HepG2 (cell line): Measurements from ENCODE around the gene TSHZ2. TPM values are rescaled to one million over a fixed set of nuclear protein-coding genes. Genes with fewer than 3 reads are reported as not detected.

ENCODE experiments used
- CENPBD1 ChIP-seq: sonication (generic); formaldehyde crosslinking; IDR thresholded peaks from 2 replicates; pipeline ENCODE4 v1.8.0; 2022; ENCODE audit warnings: missing genetic modification reagents, low read depth, mild to moderate bottlenecking, borderline replicate concordance
- CERS6 ChIP-seq: sonication (generic); formaldehyde crosslinking; IDR thresholded peaks from 2 replicates; pipeline ENCODE4 v1.5.0; 2020; ENCODE audit warnings: missing genetic modification reagents
- ETV5 ChIP-seq: IDR thresholded peaks from 2 replicates; pipeline ENCODE4 v1.6.1; 2018; ENCODE audit warnings: missing biosample characterization, missing genetic modification reagents, inconsistent platforms, borderline replicate concordance
- GRHL1 ChIP-seq: sonication (generic); formaldehyde crosslinking; conservative IDR thresholded peaks from 2 replicates; pipeline ENCODE4 v1.8.0; 2022; ENCODE audit warnings: missing genetic modification reagents
- HOXD1 ChIP-seq: sonication (generic); formaldehyde crosslinking; IDR thresholded peaks from 2 replicates; pipeline ENCODE4 v1.5.0; 2020; ENCODE audit warnings: missing genetic modification reagents
- KAT2B ChIP-seq: fragments of 150-350 bp; IDR thresholded peaks from 2 replicates; pipeline ENCODE4 v1.6.1; 2014; ENCODE audit warnings: low read depth, low read length, borderline replicate concordance
- MLLT10 ChIP-seq: sonication (generic); formaldehyde crosslinking; IDR thresholded peaks from 2 replicates; pipeline ENCODE4 v1.4.0; 2020; ENCODE audit warnings: missing genetic modification reagents
- PAWR ChIP-seq: sonication (generic); formaldehyde crosslinking; IDR thresholded peaks from 2 replicates; pipeline ENCODE4 v1.4.0; 2020; ENCODE audit warnings: missing genetic modification reagents, mild to moderate bottlenecking, borderline replicate concordance
- PPARG ChIP-seq: conservative IDR thresholded peaks from 2 replicates; pipeline ENCODE4 v1.6.1; 2016; ENCODE audit warnings: missing biosample characterization, missing genetic modification reagents
- ZFP82 ChIP-seq: sonication (generic); formaldehyde crosslinking; IDR thresholded peaks from 2 replicates; pipeline ENCODE4 v1.5.1; 2020; ENCODE audit warnings: mild to moderate bottlenecking, missing genetic modification reagents, borderline replicate concordance
- ZNF337 ChIP-seq: sonication (generic); formaldehyde crosslinking; IDR thresholded peaks from 2 replicates; pipeline ENCODE4 v1.5.1; 2020; ENCODE audit warnings: missing genetic modification reagents, low read depth, mild to moderate bottlenecking, borderline replicate concordance
- ZNF350 ChIP-seq: sonication (generic); formaldehyde crosslinking; IDR thresholded peaks from 2 replicates; pipeline ENCODE4 v1.4.0; 2020; ENCODE audit warnings: mild to moderate bottlenecking, low read depth, missing genetic modification reagents, borderline replicate concordance
- ZNF605 ChIP-seq: sonication (generic); formaldehyde crosslinking; IDR thresholded peaks from 2 replicates; pipeline ENCODE4 v1.8.0; 2022; ENCODE audit warnings: mild to moderate bottlenecking, missing genetic modification reagents
- ZNF670 ChIP-seq: sonication (generic); formaldehyde crosslinking; IDR thresholded peaks from 2 replicates; pipeline ENCODE4 v1.8.0; 2022; ENCODE audit warnings: mild to moderate bottlenecking, missing genetic modification reagents, borderline replicate concordance
- polyA plus RNA-seq, 8 experiments: library from polyadenylated mRNA; depleted of rRNA in 3 of 8; stranded (reverse) in 7 of 8; unstranded in 1 of 8; fragments of >200 nt; fragmentation: Illumina TruSeq in 4 of 8; extraction: Trizol in 4 of 8; gene quantifications; 2 replicates each; pipeline versions ENCODE4 v1.2.1 to v1.2.3, GENCODE V29; 2011 to 2016; ENCODE audit warnings: low read depth in 4 of 8, missing spikeins in 1 of 8, mixed read lengths in 1 of 8; ENCODE audit not compliant: insufficient read depth in 1 of 8
- total RNA-seq, 5 experiments: library from RNA; depleted of rRNA; stranded (reverse); fragments of >200 nt; fragmentation: Illumina TruSeq; extraction: Trizol; gene quantifications; 2 replicates each; pipeline ENCODE4 v1.2.3, GENCODE V29; 2016; ENCODE audit warnings: low read depth in 1 of 5
- TF ChIP-seq, protein P1 (sequence below): sonication (generic); formaldehyde crosslinking; IDR thresholded peaks from 2 replicates; pipeline ENCODE4 v1.9.0; 2021; ENCODE audit warnings: mild to moderate bottlenecking, missing genetic modification reagents
- TF ChIP-seq, protein P2 (sequence below): sonication (generic); formaldehyde crosslinking; IDR thresholded peaks from 2 replicates; pipeline ENCODE4 v1.5.0; 2020; ENCODE audit warnings: missing genetic modification reagents

The TSHZ2 gene
- total and polyA plus RNA-seq, 2 of the 13 experiments (the other 11 are each of a cell fraction or from before 2014, with no cell fraction given) = 0.01 TPM; not detected in 1

- TF ChIP-seq ZNF337 (CRISPR knock-in tag) (no peak; the same call in 1 of the 2 replicates), ETV5 (CRISPR knock-in tag) (peak; percentile 99), KAT2B (no peak), PPARG (peak; percentile 80; the same call in 1 of the 2 replicates), PAWR (CRISPR knock-in tag) (no peak), ZFP82 (CRISPR knock-in tag) (no peak), CENPBD1 (CRISPR knock-in tag) (no peak), GRHL1 (CRISPR knock-in tag) (no peak), CERS6 (CRISPR knock-in tag) (no peak), ZNF350 (CRISPR knock-in tag) (peak; percentile 76), ZNF605 (CRISPR knock-in tag) (no peak), MLLT10 (CRISPR knock-in tag) (no peak), ZNF670 (CRISPR knock-in tag) (no peak), HOXD1 (CRISPR knock-in tag) (peak; percentile 77; the same call in 1 of the 2 replicates)
- TF ChIP-seq, protein P1, sequence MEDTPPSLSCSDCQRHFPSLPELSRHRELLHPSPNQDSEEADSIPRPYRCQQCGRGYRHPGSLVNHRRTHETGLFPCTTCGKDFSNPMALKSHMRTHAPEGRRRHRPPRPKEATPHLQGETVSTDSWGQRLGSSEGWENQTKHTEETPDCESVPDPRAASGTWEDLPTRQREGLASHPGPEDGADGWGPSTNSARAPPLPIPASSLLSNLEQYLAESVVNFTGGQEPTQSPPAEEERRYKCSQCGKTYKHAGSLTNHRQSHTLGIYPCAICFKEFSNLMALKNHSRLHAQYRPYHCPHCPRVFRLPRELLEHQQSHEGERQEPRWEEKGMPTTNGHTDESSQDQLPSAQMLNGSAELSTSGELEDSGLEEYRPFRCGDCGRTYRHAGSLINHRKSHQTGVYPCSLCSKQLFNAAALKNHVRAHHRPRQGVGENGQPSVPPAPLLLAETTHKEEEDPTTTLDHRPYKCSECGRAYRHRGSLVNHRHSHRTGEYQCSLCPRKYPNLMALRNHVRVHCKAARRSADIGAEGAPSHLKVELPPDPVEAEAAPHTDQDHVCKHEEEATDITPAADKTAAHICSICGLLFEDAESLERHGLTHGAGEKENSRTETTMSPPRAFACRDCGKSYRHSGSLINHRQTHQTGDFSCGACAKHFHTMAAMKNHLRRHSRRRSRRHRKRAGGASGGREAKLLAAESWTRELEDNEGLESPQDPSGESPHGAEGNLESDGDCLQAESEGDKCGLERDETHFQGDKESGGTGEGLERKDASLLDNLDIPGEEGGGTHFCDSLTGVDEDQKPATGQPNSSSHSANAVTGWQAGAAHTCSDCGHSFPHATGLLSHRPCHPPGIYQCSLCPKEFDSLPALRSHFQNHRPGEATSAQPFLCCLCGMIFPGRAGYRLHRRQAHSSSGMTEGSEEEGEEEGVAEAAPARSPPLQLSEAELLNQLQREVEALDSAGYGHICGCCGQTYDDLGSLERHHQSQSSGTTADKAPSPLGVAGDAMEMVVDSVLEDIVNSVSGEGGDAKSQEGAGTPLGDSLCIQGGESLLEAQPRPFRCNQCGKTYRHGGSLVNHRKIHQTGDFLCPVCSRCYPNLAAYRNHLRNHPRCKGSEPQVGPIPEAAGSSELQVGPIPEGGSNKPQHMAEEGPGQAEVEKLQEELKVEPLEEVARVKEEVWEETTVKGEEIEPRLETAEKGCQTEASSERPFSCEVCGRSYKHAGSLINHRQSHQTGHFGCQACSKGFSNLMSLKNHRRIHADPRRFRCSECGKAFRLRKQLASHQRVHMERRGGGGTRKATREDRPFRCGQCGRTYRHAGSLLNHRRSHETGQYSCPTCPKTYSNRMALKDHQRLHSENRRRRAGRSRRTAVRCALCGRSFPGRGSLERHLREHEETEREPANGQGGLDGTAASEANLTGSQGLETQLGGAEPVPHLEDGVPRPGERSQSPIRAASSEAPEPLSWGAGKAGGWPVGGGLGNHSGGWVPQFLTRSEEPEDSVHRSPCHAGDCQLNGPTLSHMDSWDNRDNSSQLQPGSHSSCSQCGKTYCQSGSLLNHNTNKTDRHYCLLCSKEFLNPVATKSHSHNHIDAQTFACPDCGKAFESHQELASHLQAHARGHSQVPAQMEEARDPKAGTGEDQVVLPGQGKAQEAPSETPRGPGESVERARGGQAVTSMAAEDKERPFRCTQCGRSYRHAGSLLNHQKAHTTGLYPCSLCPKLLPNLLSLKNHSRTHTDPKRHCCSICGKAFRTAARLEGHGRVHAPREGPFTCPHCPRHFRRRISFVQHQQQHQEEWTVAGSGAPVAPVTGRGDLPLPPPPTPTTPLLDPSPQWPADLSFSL (CRISPR knock-in tag) = peak; percentile 100
- TF ChIP-seq, protein P2, sequence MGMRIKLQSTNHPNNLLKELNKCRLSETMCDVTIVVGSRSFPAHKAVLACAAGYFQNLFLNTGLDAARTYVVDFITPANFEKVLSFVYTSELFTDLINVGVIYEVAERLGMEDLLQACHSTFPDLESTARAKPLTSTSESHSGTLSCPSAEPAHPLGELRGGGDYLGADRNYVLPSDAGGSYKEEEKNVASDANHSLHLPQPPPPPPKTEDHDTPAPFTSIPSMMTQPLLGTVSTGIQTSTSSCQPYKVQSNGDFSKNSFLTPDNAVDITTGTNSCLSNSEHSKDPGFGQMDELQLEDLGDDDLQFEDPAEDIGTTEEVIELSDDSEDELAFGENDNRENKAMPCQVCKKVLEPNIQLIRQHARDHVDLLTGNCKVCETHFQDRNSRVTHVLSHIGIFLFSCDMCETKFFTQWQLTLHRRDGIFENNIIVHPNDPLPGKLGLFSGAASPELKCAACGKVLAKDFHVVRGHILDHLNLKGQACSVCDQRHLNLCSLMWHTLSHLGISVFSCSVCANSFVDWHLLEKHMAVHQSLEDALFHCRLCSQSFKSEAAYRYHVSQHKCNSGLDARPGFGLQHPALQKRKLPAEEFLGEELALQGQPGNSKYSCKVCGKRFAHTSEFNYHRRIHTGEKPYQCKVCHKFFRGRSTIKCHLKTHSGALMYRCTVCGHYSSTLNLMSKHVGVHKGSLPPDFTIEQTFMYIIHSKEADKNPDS (CRISPR knock-in tag) = no peak
Observed at GRCh38 chr20:53080969-53081871, 109.1 kb downstream of the TSHZ2 start (continued).
